SK-N-SH (cell line): ENCODE measurements around the gene RAB18. TPM values are rescaled to one million over a fixed set of nuclear protein-coding genes. Genes with fewer than 3 reads are reported as not detected.

Experiments
- CTCF ChIA-PET: fragments of 300-600, 350-600 bp; formaldehyde crosslinking; extraction: SDS; loops from one replicate; lab custom pipeline; 2021; lab: Yijun Ruan, JAX
- POLR2A ChIA-PET: fragments of 350-600 bp; sonication (Branson Sonifier 250); formaldehyde crosslinking; extraction: SDS; loops from one replicate; lab custom pipeline; 2020; ENCODE audit warnings: antibody characterized with exemption, inconsistent platforms; lab: Yijun Ruan, JAX
- DNase-seq: peaks from one replicate; pipeline ENCODE4 v3.0.0; 2012
- H2AFZ ChIP-seq: fragments of 200-600 bp; sonication (generic); 2 replicates; pipeline ENCODE4 v1.8.1; 2016; ENCODE audit warnings: antibody characterized with exemption, mild to moderate bottlenecking, low read depth
- H3F3A ChIP-seq: fragments of 200-600 bp; sonication (generic); replicated peaks from 2 replicates; pipeline ENCODE3; 2016; ENCODE audit warnings: antibody characterized with exemption, mild to moderate bottlenecking; ENCODE audit not compliant: insufficient read depth
- H3K27ac ChIP-seq, 2 experiments: fragments of 200-500 bp in 1 of 2; fragments of 200-600 bp in 1 of 2; sonication (Bioruptor generic) in 1 of 2; sonication (generic), shearing (Covaris generic) in 1 of 2; 2 replicates each; pipeline versions ENCODE4 v1.5.1 to v1.6.1; 2014 to 2016; ENCODE audit warnings: low read depth in 2 of 2, inconsistent platforms in 1 of 2, low read length in 1 of 2, mild to moderate bottlenecking in 1 of 2, mixed read lengths in 1 of 2
- H3K27me3 ChIP-seq: fragments of 200-600 bp; sonication (generic), shearing (Covaris generic); 2 replicates; pipeline ENCODE4 v1.6.1; 2016; ENCODE audit warnings: mixed run types; ENCODE audit not compliant: insufficient read depth
- H3K36me3 ChIP-seq, 2 experiments: fragments of 200-500 bp in 1 of 2; fragments of 200-600 bp in 1 of 2; sonication (Bioruptor generic) in 1 of 2; sonication (generic) in 1 of 2; replicated peaks in 1 of 2; 2 replicates each; pipeline versions ENCODE3 to v1.5.1; 2014 to 2016; ENCODE audit warnings: low read length in 1 of 2, mild to moderate bottlenecking in 1 of 2; ENCODE audit not compliant: insufficient read depth in 2 of 2, control insufficient read depth in 1 of 2
- H3K4me1 ChIP-seq, 2 experiments: fragments of 200-500 bp in 1 of 2; fragments of 200-600 bp in 1 of 2; sonication (Bioruptor generic) in 1 of 2; sonication (generic), shearing (Covaris generic) in 1 of 2; 2 replicates each; pipeline versions ENCODE4 v1.5.1 to v1.6.1; 2014 to 2016; ENCODE audit warnings: low read depth in 1 of 2, low read length in 1 of 2, mixed run types in 1 of 2; ENCODE audit not compliant: insufficient read depth in 2 of 2, control insufficient read depth in 1 of 2
- H3K4me2 ChIP-seq: fragments of 200-600 bp; sonication (generic), shearing (Covaris generic); 2 replicates; pipeline ENCODE4 v1.6.1; 2017; ENCODE audit warnings: mixed run types
- H3K4me3 ChIP-seq, 2 experiments: fragments of 200-500 bp in 1 of 2; fragments of 200-600 bp in 1 of 2; sonication (Bioruptor generic) in 1 of 2; sonication (generic), shearing (Covaris generic) in 1 of 2; 2 replicates each; pipeline versions ENCODE4 v1.5.1 to v1.8.1; 2014 to 2016; ENCODE audit warnings: low read depth in 2 of 2, inconsistent platforms in 1 of 2, low read length in 1 of 2, mild to moderate bottlenecking in 1 of 2, mixed read lengths in 1 of 2, moderate library complexity in 1 of 2
- H3K79me2 ChIP-seq: fragments of 200-600 bp; sonication (generic); 2 replicates; pipeline ENCODE4 v1.8.1; 2017; ENCODE audit warnings: mild to moderate bottlenecking; ENCODE audit not compliant: insufficient read depth
- H3K9ac ChIP-seq: fragments of 200-600 bp; sonication (generic); 2 replicates; pipeline ENCODE4 v1.6.1; 2017; ENCODE audit warnings: mixed run types
- H3K9me2 ChIP-seq: fragments of 200-600 bp; sonication (generic); 2 replicates; pipeline ENCODE4 v1.6.1; 2017; ENCODE audit warnings: mixed run types
- H3K9me3 ChIP-seq: fragments of 200-600 bp; sonication (generic); 2 replicates; pipeline ENCODE4 v1.6.1; 2017; ENCODE audit warnings: mixed run types, mild to moderate bottlenecking, moderate library complexity
- H4K20me1 ChIP-seq: fragments of 200-600 bp; sonication (generic); 2 replicates; pipeline ENCODE4 v1.6.1; 2017; ENCODE audit warnings: mild to moderate bottlenecking, mixed run types; ENCODE audit not compliant: insufficient read depth
- CHD2 ChIP-seq: fragments of 150-350 bp; IDR thresholded peaks from 2 replicates; pipeline ENCODE4 v1.6.1; 2018; ENCODE audit warnings: low read length; ENCODE audit not compliant: partially characterized antibody
- ELF1 ChIP-seq: IDR thresholded peaks from 2 replicates; pipeline ENCODE4 v1.4.0; 2012
- EZH2phosphoT487 ChIP-seq: fragments of 200-600 bp; sonication (generic); IDR thresholded peaks from 2 replicates; pipeline ENCODE4 v1.6.1; 2017; ENCODE audit warnings: low read depth, mixed run types, mild to moderate bottlenecking, antibody characterized with exemption, moderate library complexity, borderline replicate concordance
- FOSL2 ChIP-seq: IDR thresholded peaks from 2 replicates; pipeline ENCODE4 v1.4.0; 2012; ENCODE audit warnings: low read depth, mild to moderate bottlenecking, moderate library complexity, borderline replicate concordance
- GABPA ChIP-seq: IDR thresholded peaks from 2 replicates; pipeline ENCODE4 v1.4.0; 2012; ENCODE audit warnings: low read depth, mild to moderate bottlenecking
- GATA2 ChIP-seq: sonication (generic); formaldehyde crosslinking; IDR thresholded peaks from 2 replicates; pipeline ENCODE4 v1.5.0; 2020; ENCODE audit warnings: mild to moderate bottlenecking, missing genetic modification reagents
- MEF2A ChIP-seq: IDR thresholded peaks from 2 replicates; pipeline ENCODE4 v1.4.0; 2012; ENCODE audit warnings: low read depth, borderline replicate concordance
- POLR2AphosphoS5 ChIP-seq: IDR thresholded peaks from 2 replicates; pipeline ENCODE4 v1.6.1; 2012; ENCODE audit warnings: low read depth, low read length
- RCOR1 ChIP-seq: fragments of 150-350 bp; IDR thresholded peaks from 2 replicates; pipeline ENCODE4 v1.6.1; 2017; ENCODE audit warnings: antibody characterized with exemption, low read length
- RXRA ChIP-seq: IDR thresholded peaks from 2 replicates; pipeline ENCODE4 v1.4.0; 2012; ENCODE audit warnings: low read depth, mild to moderate bottlenecking, borderline replicate concordance
- SIN3A ChIP-seq: IDR thresholded peaks from 2 replicates; pipeline ENCODE4 v1.6.1; 2012; ENCODE audit warnings: low read depth, mild to moderate bottlenecking, low read length, moderate library complexity, borderline replicate concordance
- TCF12 ChIP-seq: IDR thresholded peaks from 2 replicates; pipeline ENCODE4 v1.4.0; 2012
- USF1 ChIP-seq: IDR thresholded peaks from 2 replicates; pipeline ENCODE4 v1.4.0; 2012; ENCODE audit warnings: low read depth, borderline replicate concordance
- YY1 ChIP-seq: IDR thresholded peaks from 2 replicates; pipeline ENCODE4 v1.4.0; 2012; ENCODE audit warnings: low read depth, mild to moderate bottlenecking
- WGBS: methylation state at CpG from one replicate; pipeline ENCODE4 v1.1.6; 2017; ENCODE audit warnings: low lambda C conversion rate; 5-methylcytosine and 5-hydroxymethylcytosine counted together
- polyA plus RNA-seq, 3 experiments: library from polyadenylated mRNA; depleted of rRNA; stranded (reverse); fragments of >200 nt; gene quantifications; 2 replicates each; pipeline ENCODE4 v1.2.3, GENCODE V29; 2012
- TF ChIP-seq, protein P1 (sequence below): IDR thresholded peaks from 2 replicates; pipeline ENCODE4 v1.4.0; 2012; ENCODE audit warnings: low read depth, borderline replicate concordance
- TF ChIP-seq, protein P2 (sequence below): fragments of 200-600 bp; sonication (generic); IDR thresholded peaks from 2 replicates; pipeline ENCODE4 v1.6.1; 2017; ENCODE audit warnings: antibody characterized with exemption, mild to moderate bottlenecking, moderate library complexity
- TF ChIP-seq, protein P3 (sequence below): IDR thresholded peaks from 2 replicates; pipeline ENCODE4 v1.6.1; 2012; ENCODE audit warnings: mild to moderate bottlenecking, low read depth, low read length, moderate library complexity

RAB18 gene
- polyA plus RNA-seq, 1 of the 3 experiments (the other 2 are of a cell fraction) = 10.2 TPM

- POLR2A ChIA-PET = no interaction called here
- no peaks in the 10 kb centered on the region for H3K27me3 ChIP-seq
- H3K27ac ChIP-seq = no peak overlapping the region
- H3K9ac ChIP-seq = no peak overlapping the region
- no peak overlapping the region for H3K4me2 ChIP-seq
- 67% methylated on average over 2 of the region's 2 CpGs for WGBS
- H3K4me3 ChIP-seq = no peak overlapping the region
- H3F3A ChIP-seq = peaks cover 4% of the 10 kb centered on the region
- TF ChIP-seq TCF12 (no peak), SIN3A (no peak), YY1 (no peak), USF1 (no peak), CHD2 (no peak), FOSL2 (no peak), RCOR1 (no peak), EZH2phosphoT487 (no peak), MEF2A (no peak), GATA2 (CRISPR knock-in tag) (no peak), POLR2AphosphoS5 (no peak), RXRA (no peak), GABPA (no peak), ELF1 (no peak)
- TF ChIP-seq, protein P1, sequence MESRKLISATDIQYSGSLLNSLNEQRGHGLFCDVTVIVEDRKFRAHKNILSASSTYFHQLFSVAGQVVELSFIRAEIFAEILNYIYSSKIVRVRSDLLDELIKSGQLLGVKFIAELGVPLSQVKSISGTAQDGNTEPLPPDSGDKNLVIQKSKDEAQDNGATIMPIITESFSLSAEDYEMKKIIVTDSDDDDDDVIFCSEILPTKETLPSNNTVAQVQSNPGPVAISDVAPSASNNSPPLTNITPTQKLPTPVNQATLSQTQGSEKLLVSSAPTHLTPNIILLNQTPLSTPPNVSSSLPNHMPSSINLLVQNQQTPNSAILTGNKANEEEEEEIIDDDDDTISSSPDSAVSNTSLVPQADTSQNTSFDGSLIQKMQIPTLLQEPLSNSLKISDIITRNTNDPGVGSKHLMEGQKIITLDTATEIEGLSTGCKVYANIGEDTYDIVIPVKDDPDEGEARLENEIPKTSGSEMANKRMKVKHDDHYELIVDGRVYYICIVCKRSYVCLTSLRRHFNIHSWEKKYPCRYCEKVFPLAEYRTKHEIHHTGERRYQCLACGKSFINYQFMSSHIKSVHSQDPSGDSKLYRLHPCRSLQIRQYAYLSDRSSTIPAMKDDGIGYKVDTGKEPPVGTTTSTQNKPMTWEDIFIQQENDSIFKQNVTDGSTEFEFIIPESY = no peak
- TF ChIP-seq, protein P2, sequence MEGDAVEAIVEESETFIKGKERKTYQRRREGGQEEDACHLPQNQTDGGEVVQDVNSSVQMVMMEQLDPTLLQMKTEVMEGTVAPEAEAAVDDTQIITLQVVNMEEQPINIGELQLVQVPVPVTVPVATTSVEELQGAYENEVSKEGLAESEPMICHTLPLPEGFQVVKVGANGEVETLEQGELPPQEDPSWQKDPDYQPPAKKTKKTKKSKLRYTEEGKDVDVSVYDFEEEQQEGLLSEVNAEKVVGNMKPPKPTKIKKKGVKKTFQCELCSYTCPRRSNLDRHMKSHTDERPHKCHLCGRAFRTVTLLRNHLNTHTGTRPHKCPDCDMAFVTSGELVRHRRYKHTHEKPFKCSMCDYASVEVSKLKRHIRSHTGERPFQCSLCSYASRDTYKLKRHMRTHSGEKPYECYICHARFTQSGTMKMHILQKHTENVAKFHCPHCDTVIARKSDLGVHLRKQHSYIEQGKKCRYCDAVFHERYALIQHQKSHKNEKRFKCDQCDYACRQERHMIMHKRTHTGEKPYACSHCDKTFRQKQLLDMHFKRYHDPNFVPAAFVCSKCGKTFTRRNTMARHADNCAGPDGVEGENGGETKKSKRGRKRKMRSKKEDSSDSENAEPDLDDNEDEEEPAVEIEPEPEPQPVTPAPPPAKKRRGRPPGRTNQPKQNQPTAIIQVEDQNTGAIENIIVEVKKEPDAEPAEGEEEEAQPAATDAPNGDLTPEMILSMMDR = no peak
- TF ChIP-seq, protein P3, sequence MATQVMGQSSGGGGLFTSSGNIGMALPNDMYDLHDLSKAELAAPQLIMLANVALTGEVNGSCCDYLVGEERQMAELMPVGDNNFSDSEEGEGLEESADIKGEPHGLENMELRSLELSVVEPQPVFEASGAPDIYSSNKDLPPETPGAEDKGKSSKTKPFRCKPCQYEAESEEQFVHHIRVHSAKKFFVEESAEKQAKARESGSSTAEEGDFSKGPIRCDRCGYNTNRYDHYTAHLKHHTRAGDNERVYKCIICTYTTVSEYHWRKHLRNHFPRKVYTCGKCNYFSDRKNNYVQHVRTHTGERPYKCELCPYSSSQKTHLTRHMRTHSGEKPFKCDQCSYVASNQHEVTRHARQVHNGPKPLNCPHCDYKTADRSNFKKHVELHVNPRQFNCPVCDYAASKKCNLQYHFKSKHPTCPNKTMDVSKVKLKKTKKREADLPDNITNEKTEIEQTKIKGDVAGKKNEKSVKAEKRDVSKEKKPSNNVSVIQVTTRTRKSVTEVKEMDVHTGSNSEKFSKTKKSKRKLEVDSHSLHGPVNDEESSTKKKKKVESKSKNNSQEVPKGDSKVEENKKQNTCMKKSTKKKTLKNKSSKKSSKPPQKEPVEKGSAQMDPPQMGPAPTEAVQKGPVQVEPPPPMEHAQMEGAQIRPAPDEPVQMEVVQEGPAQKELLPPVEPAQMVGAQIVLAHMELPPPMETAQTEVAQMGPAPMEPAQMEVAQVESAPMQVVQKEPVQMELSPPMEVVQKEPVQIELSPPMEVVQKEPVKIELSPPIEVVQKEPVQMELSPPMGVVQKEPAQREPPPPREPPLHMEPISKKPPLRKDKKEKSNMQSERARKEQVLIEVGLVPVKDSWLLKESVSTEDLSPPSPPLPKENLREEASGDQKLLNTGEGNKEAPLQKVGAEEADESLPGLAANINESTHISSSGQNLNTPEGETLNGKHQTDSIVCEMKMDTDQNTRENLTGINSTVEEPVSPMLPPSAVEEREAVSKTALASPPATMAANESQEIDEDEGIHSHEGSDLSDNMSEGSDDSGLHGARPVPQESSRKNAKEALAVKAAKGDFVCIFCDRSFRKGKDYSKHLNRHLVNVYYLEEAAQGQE = no peak
- H3K4me1 ChIP-seq = no peaks in the 10 kb centered on the region; a peak in 1 of 4 replicates
- 0 out of 2 replicates have a peak, but pooled peaks cover 3% of the 10 kb centered on the region for H3K9me2 ChIP-seq
- H3K36me3 ChIP-seq = peaks cover 0 to 39% of the 10 kb centered on the region in 2 experiments
- DNase-seq = no peak
- peaks cover 95% of the 10 kb centered on the region for H3K79me2 ChIP-seq
- H2AFZ ChIP-seq = no peak overlapping the region
- no peaks in the 10 kb centered on the region for H3K9me3 ChIP-seq
- CTCF ChIA-PET = no interaction called here
- peaks cover 70% of the 10 kb centered on the region for H4K20me1 ChIP-seq
These were observed 14.2 kb downstream of the RAB18 start for GRCh38 chr10:27518261-27518660.
